HG03571 (cell line): ENCODE data around the gene HNRNPUL1.
A peak's percentile ranks its signal among the peaks of the same experiment; 100 is the strongest.

Experiments
- ATAC-seq: cut with Tn5 transposase; IDR thresholded peaks from one replicate; pipeline ENCODE4 v1.9.1; 2021; ENCODE audit not compliant: unreplicated experiment

HNRNPUL1 gene

GRCh38 chr19:41351339-41352245 is 87.4 kb downstream of the HNRNPUL1 start:
- ATAC-seq = no peak

DNA sequence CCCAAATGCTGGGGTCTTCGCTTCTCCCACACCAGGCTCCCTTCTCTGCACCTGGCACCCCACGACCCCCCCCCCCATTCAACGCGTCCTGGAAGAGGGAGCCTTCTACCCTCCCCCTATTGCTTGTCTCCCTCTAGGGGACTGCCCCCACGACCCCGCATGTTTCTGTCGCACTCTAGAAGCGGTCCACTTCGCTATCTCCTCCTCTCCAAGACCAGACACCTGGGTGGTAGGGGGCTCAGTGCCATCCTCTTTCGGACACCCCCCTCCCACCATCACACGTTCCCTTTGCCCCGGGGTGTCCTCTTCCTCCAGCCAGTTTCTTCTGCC is 88.1 kb downstream of the HNRNPUL1 start:
- ATAC-seq = no peak

DNA sequence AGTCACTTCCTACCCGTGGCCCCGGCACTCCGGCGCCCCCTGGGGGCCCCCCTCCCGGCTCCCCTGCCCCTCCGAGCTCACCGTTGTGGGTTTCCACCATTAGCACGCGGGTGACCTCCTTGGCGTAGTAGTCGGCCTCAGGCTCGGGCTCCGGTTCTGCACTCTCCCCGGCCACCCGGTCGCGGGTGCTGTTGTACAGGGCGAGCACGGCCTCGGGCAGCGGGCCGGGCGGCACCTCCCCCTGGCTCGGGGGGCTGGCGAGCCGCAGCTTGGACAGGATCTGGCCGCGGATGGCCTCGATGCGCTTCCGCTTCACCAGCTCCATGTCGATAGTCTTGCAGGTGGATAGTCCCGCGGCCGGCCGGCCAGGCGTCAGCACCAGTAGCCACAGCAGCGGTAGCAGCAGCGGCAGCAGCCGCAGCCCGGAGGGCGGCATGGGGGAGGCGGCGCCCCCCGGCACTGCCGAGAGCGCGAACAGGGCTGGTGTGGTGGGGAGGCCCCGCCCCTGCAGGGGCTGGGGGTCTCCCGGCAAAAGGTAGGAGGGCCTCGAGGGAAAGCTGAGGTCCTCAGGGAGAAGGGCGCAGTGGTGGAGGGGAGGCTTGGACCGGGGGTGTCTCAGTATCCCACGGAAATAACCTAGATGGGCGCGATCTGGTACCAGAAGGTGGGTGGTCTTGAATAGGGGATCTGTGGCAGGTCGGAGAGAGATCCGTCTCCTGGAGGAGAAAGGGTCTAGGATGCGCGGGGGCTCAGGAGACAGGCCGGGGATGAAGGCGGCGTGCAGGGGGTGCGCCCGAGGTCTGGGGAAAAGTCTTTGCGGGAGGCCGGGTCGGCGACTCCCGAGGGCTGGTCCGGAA is 88.7 kb downstream of the HNRNPUL1 start:
- no peak for ATAC-seq

GRCh38 chr19:41353466-41354342 is 89.5 kb downstream of the HNRNPUL1 start, which contains the start of gene TGFB1:
TGFB1 (minus strand) TSS chr19:41353922; CDS start chr19:41353044, 878 bp downstream.
- ATAC-seq = peak; percentile 37

DNA sequence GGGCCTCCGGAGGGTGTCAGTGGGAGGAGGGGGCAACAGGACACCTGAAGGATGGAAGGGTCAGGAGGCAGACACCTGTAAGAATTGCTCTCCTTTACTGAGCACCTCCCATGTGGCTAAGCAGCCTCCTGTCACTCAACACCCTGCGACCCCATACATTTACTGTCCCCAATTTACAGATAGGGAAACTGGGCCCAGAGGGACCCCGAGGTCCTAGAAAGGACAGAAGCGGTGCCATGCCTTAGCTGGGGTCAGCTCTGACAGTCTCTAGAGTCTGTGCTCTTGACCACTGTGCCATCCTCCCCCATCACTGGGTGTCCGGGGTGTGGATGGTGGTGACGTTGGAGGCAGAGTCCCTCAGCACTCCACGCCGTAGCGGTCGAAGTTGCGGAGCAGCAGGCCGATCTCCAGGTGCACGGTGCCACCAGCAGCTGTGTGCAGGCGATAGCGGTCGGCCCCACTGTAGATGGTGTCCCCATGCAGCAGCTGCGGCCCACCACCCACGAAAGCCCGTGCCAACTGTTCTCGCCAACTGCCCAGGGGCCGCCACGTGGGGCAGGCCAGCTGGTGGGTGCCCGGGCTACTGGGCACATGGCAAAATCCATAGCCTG is 90.3 kb downstream of the HNRNPUL1 start:
- no peak for ATAC-seq

DNA sequence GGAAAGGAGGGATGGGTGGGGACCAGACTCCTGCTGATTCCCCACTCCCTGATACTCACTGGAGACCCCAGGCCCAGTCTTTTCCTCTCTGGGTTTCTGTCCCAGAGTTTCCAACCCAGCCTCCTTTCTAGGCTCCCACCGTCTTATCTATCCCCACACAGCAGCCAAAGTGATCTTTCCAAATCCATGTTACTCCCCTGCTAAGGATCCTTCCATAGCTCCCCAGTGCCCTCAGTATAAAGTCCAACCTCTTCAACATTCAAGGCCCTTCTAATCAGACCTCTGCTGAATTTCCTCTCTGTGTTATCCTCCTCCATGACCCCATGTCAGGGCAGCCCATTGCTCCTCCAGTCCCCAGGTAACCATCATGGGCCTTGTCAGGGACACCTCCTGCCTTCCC is 90.9 kb downstream of the HNRNPUL1 start:
- no peak for ATAC-seq

- ATAC-seq = no peak
Measured at GRCh38 chr19:41355802-41356201, 91.6 kb downstream of the HNRNPUL1 start.

- ATAC-seq = no peak
Measured at GRCh38 chr19:41356984-41357739, 93.0 kb downstream of the HNRNPUL1 start.
